ENCODE data around the gene HDAC1. TPM values are rescaled to one million over a fixed set of nuclear protein-coding genes. Genes with fewer than 3 reads are reported as not detected.

The HDAC1 gene
- total and polyA plus RNA-seq, 2 of the 4 experiments (the other 2 are of a cell fraction), result 95.5 to 139 TPM

GRCh38 chr1:32362474-32363313 is 70.8 kb downstream of the HDAC1 start, which contains the start of the genes FAM229A and TSSK3 (continued):
- TF ChIP-seq POLR2A (IDR thresholded peaks at IDR 0.05; ENCODE audit: low read depth, low read length) (no peak), CEBPB (IDR thresholded peaks at IDR 0.05; ENCODE audit: low read depth, low read length) (no peak)

GRCh38 chr1:32363713-32364112 is 71.8 kb downstream of the HDAC1 start:
- intact Hi-C loops (cut with micrococcal nuclease) (no loop called here), dilution Hi-C loops (cut with HindIII; ENCODE audit: low sequenced_read_pairs, unreplicated experiment) (no loop called here), in situ Hi-C loops (cut with MboI; ENCODE audit: low sequenced_read_pairs) (no loop called here)
- H2BK20ac ChIP-seq (ENCODE audit: low read depth, low read length), result no peak overlapping the region
- no peak overlapping the region for H3K14ac ChIP-seq (replicated peaks; ENCODE audit: low read depth, low read length)
- no peak overlapping the region for H3K18ac ChIP-seq (ENCODE audit: low read depth, low read length)
- H3K36me3 ChIP-seq (ENCODE audit: control insufficient read depth, insufficient read depth, low read length), result peaks cover 39% of the 10 kb centered on the region
- H3K4me2 ChIP-seq (ENCODE audit: low read depth, low read length), result no peak overlapping the region
- TF ChIP-seq USF2 (IDR thresholded peaks at IDR 0.05; ENCODE audit: low read depth, low read length) (no peak), POLR2A (IDR thresholded peaks at IDR 0.05; ENCODE audit: low read depth, low read length) (no peak), NFE2L2 (IDR thresholded peaks at IDR 0.05; ENCODE audit: low read depth, low read length) (no peak), RAD21 (IDR thresholded peaks at IDR 0.05; ENCODE audit: low read length) (no peak), CEBPB (IDR thresholded peaks at IDR 0.05; ENCODE audit: low read depth, low read length) (no peak)
- H4K5ac ChIP-seq (ENCODE audit: low read depth, low read length), result no peak overlapping the region
- WGBS, 2 experiments (ENCODE audit: extremely low coverage in 2 of 2, insufficient read length in 1 of 2), result 91% methylated on average over 7 of the region's 12 CpGs; no CpG with 5 or more reads in 1 of the 2 experiments
- H2AFZ ChIP-seq (replicated peaks; ENCODE audit: low read length, poor library complexity), result peak overlapping the region; percentile 9
- H2BK120ac ChIP-seq (ENCODE audit: low read depth, low read length), result no peak overlapping the region
- H2BK15ac ChIP-seq (ENCODE audit: low read depth, low read length), result no peak overlapping the region
- no peak overlapping the region for H4K8ac ChIP-seq (ENCODE audit: low read depth in 2 of 2, low read length in 2 of 2)
- H4K91ac ChIP-seq (ENCODE audit: insufficient read depth, low read depth, low read length), result no peak overlapping the region
- no peak overlapping the region for H2AK9ac ChIP-seq (replicated peaks; ENCODE audit: low read depth, low read length, poor library complexity)
- no peaks in the 10 kb centered on the region for H3K4me1 ChIP-seq (ENCODE audit: control insufficient read depth, insufficient read depth, low read length)
- no peaks in the 10 kb centered on the region for H3K27me3 ChIP-seq (ENCODE audit: control insufficient read depth, insufficient read depth, low read length)
- no peak overlapping the region for H3K23ac ChIP-seq (ENCODE audit: low read depth, low read length)
- H3K9me3 ChIP-seq (ENCODE audit: control insufficient read depth, insufficient read depth, low read length), result no peaks in the 10 kb centered on the region
- no peak overlapping the region for H3K56ac ChIP-seq (ENCODE audit: extremely low read depth, insufficient read depth, low read length)
- H3K9ac ChIP-seq (ENCODE audit: low read depth, low read length), result no peak overlapping the region
- ChIA-PET POLR2A (ENCODE audit: unreplicated experiment) (interaction anchor here (2.1 kb wide), 1 partner anchor 12 kb away, joined by 4 read pairs; no protein-coding TSS in a partner anchor), CTCF (no interaction called here)
- H3K27ac ChIP-seq (ENCODE audit: insufficient read depth, low read length), result no peak overlapping the region
- no peak overlapping the region for H2AK5ac ChIP-seq (ENCODE audit: low read depth, low read length)
- H3K4ac ChIP-seq (ENCODE audit: low read depth, low read length), result no peak overlapping the region
- H2BK5ac ChIP-seq (ENCODE audit: low read depth, low read length, poor library complexity, severe bottlenecking), result no peak overlapping the region
- BruUV-seq (replicated peaks), result no TSS peak
- no peaks in the 10 kb centered on the region; the same call in 1 of the 2 replicates for H4K20me1 ChIP-seq (ENCODE audit: insufficient read depth, low read length)
- 0 out of 2 replicates have a peak, but pooled peaks cover 4% of the 10 kb centered on the region for H3K9me1 ChIP-seq (ENCODE audit: insufficient read depth, low read length)
- H3K79me1 ChIP-seq (ENCODE audit: low read depth in 1 of 2, low read length in 2 of 2), result peaks cover 0 to 3% of the 10 kb centered on the region in 2 experiments; a peak in 1 of 4 replicates
- DNase-seq (no peak), ATAC-seq (ENCODE audit: low read depth) (no peak)
- H3K4me3 ChIP-seq (ENCODE audit: insufficient read depth, low read depth, low read length), result no peak overlapping the region

Measured in IMR-90 (cell line).